Measurements from ENCODE around the gene LGALSL.

LGALSL gene
- total RNA-seq, result 0 to 0.27 (median 0.19) reads per million in 4 donors

GRCh38 chr2:64453770-64454385, at the start of gene LGALSL:
Gene LGALSL, plus strand, starts transcription at chr2:64454162. Its CDS starts 384 bp downstream, at chr2:64454546.
- peak; percentile 6 to 35 (median 10) for DNase-seq

- no peak for DNase-seq
Measured at GRCh38 chr2:64404743-64405142, 49.2 kb upstream of the LGALSL start.

GRCh38 chr2:64405581-64406406, 48.2 kb upstream of the LGALSL start:
- DNase-seq, result no peak

- DNase-seq, result no peak
Measured at GRCh38 chr2:64406407-64406774, 47.6 kb upstream of the LGALSL start.

GRCh38 chr2:64408031-64408430, 45.9 kb upstream of the LGALSL start:
- DNase-seq, result no peak

- no peak for DNase-seq
Measured at GRCh38 chr2:64410671-64411070, 43.3 kb upstream of the LGALSL start.

GRCh38 chr2:64412671-64413070, 41.3 kb upstream of the LGALSL start:
- no peak for DNase-seq

GRCh38 chr2:64414736-64415435, 39.1 kb upstream of the LGALSL start:
- DNase-seq, result no peak

- DNase-seq, result no peak
Measured at GRCh38 chr2:64417624-64418023, 36.3 kb upstream of the LGALSL start.

- DNase-seq, result no peak
Measured at GRCh38 chr2:64419596-64420165, 34.3 kb upstream of the LGALSL start.

GRCh38 chr2:64420677-64421076, 33.3 kb upstream of the LGALSL start:
- no peak for DNase-seq

GRCh38 chr2:64421201-64421600, 32.8 kb upstream of the LGALSL start:
- DNase-seq, result no peak

- DNase-seq, result no peak
Measured at GRCh38 chr2:64422466-64422865, 31.5 kb upstream of the LGALSL start.

GRCh38 chr2:64423303-64423702, 30.7 kb upstream of the LGALSL start:
- DNase-seq, result no peak

GRCh38 chr2:64424416-64424987, 29.5 kb upstream of the LGALSL start:
- no peak for DNase-seq

GRCh38 chr2:64426183-64426952, 27.6 kb upstream of the LGALSL start:
- no peak for DNase-seq

GRCh38 chr2:64434039-64434657, 19.8 kb upstream of the LGALSL start:
- DNase-seq, result no peak

GRCh38 chr2:64437883-64438282, 16.1 kb upstream of the LGALSL start:
- DNase-seq, result no peak

- DNase-seq, result no peak
Measured at GRCh38 chr2:64439194-64439593, 14.8 kb upstream of the LGALSL start.

- no peak for DNase-seq
Measured at GRCh38 chr2:64440843-64441242, 13.1 kb upstream of the LGALSL start.

GRCh38 chr2:64442277-64442676, 11.7 kb upstream of the LGALSL start:
- DNase-seq, result no peak
